ENCODE data around the gene BCKDHB. TPM values are rescaled to one million over a fixed set of nuclear protein-coding genes. Genes with fewer than 3 reads are reported as not detected.
"Not testable (repeated sequence)": the region's sequence is repeated elsewhere in the genome, so short reads cannot be mapped to it uniquely, and the experiment has no call there.

BCKDHB gene
- total RNA-seq, 1 donor from 2014 or later, result 18.5 TPM

GRCh38 chr6:80185492-80185891 is 79.0 kb downstream of the BCKDHB start:
- Mint-ChIP-seq H3K9me3 (no peaks in the 10 kb centered on the region), H3K36me3 (ENCODE audit: low read depth) (no peaks in the 10 kb centered on the region), H3K4me3 (ENCODE audit: low read depth) (no peak overlapping the region), H3K27me3 (ENCODE audit: low read depth) (no peaks in the 10 kb centered on the region), H3K27ac (no peak overlapping the region), H3K4me1 (ENCODE audit: low read depth) (no peaks in the 10 kb centered on the region)
- no peak for DNase-seq (ENCODE audit: low spot score)
- intact Hi-C loops (cut with micrococcal nuclease), result no loop called here

GRCh38 chr6:80186082-80186481 is 79.6 kb downstream of the BCKDHB start:
- Mint-ChIP-seq H3K9me3 (no peaks in the 10 kb centered on the region), H3K27ac (no peak overlapping the region), H3K4me3 (ENCODE audit: low read depth) (no peak overlapping the region), H3K27me3 (ENCODE audit: low read depth) (no peaks in the 10 kb centered on the region), H3K4me1 (ENCODE audit: low read depth) (no peaks in the 10 kb centered on the region), H3K36me3 (ENCODE audit: low read depth) (no peaks in the 10 kb centered on the region)
- intact Hi-C loops (cut with micrococcal nuclease), result no loop called here
- no peak for DNase-seq (ENCODE audit: low spot score)

- intact Hi-C loops (cut with micrococcal nuclease), result no loop called here
- no peaks in the 10 kb centered on the region for H3K36me3 Mint-ChIP-seq (ENCODE audit: low read depth)
- H3K27me3 Mint-ChIP-seq (ENCODE audit: low read depth), result no peaks in the 10 kb centered on the region
Observed at GRCh38 chr6:80196906-80197305, 90.4 kb downstream of the BCKDHB start.

GRCh38 chr6:80197474-80197873 is 91.0 kb downstream of the BCKDHB start:
- no peaks in the 10 kb centered on the region for H3K36me3 Mint-ChIP-seq (ENCODE audit: low read depth)
- no peak overlapping the region for H3K4me3 Mint-ChIP-seq (ENCODE audit: low read depth)

More at GRCh38 chr6:80196906-80197305, 90.4 kb downstream of the BCKDHB start:
- DNase-seq (ENCODE audit: low spot score), result no peak
- Mint-ChIP-seq H3K4me3 (ENCODE audit: low read depth) (no peak overlapping the region), H3K9me3 (no peaks in the 10 kb centered on the region), H3K27ac (no peak overlapping the region), H3K4me1 (ENCODE audit: low read depth) (peaks cover 2% of the 10 kb centered on the region)

DNA sequence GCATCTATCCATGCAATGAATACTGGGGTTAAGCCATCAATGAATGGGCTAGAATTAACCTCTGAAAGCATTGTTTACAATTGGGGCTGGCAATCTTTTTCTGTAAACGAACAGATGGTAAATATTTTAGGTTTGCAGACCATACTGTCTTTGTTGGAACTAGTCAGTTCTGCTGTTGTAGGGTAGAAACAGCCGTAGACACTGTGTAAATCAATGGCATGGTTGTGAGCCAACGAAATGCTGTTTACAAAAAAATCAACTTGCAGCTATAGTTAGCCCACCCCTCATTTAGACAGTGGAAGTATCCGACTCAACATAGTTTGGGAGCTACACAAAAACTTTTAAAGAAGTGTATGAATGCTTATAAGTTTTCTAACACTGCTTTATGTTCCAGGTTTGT is 91.5 kb downstream of the BCKDHB start:
- no peaks in the 10 kb centered on the region for H3K27me3 Mint-ChIP-seq (ENCODE audit: low read depth)
- no peak for DNase-seq (ENCODE audit: low spot score)
- no peak overlapping the region for H3K4me3 Mint-ChIP-seq (ENCODE audit: low read depth)
- intact Hi-C loops (cut with micrococcal nuclease), result no loop called here
- H3K4me1 Mint-ChIP-seq (ENCODE audit: low read depth), result peaks cover 2% of the 10 kb centered on the region
- no peaks in the 10 kb centered on the region for H3K9me3 Mint-ChIP-seq
- H3K36me3 Mint-ChIP-seq (ENCODE audit: low read depth), result no peaks in the 10 kb centered on the region
- H3K27ac Mint-ChIP-seq, result no peak overlapping the region

More at GRCh38 chr6:80197474-80197873, 91.0 kb downstream of the BCKDHB start:
- Mint-ChIP-seq H3K27me3 (ENCODE audit: low read depth) (no peaks in the 10 kb centered on the region), H3K4me1 (ENCODE audit: low read depth) (peaks cover 2% of the 10 kb centered on the region), H3K27ac (no peak overlapping the region), H3K9me3 (no peaks in the 10 kb centered on the region)
- no peak for DNase-seq (ENCODE audit: low spot score)
- intact Hi-C loops (cut with micrococcal nuclease), result no loop called here

GRCh38 chr6:80203283-80203682 is 96.8 kb downstream of the BCKDHB start:
- H3K4me1 Mint-ChIP-seq (ENCODE audit: low read depth), result no peaks in the 10 kb centered on the region
- intact Hi-C loops (cut with micrococcal nuclease), result no loop called here
- no peak for DNase-seq (ENCODE audit: low spot score)

DNA sequence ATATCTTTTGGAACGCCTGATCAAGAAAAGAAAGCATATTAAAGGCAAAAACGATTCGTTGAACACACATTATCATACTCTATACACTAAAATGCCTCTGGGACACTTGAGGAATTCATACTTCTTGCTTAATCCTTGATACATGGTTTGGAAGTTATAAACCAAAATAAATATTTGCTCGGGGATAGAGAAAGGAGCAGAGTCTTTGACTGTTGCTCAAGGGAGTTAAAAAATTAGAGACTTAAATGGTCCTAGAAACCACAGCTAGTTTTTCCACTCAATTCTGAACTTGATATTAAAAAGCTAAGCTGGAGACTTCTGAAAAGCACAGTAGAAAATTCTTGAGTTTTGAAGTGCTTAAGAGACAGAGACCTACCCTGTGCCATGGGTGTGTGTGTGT is 98.9 kb downstream of the BCKDHB start:
- Mint-ChIP-seq H3K36me3 (ENCODE audit: low read depth) (no peaks in the 10 kb centered on the region), H3K4me3 (ENCODE audit: low read depth) (no peak overlapping the region), H3K27me3 (ENCODE audit: low read depth) (no peaks in the 10 kb centered on the region), H3K27ac (no peak overlapping the region), H3K9me3 (no peaks in the 10 kb centered on the region), H3K4me1 (ENCODE audit: low read depth) (peaks cover 5% of the 10 kb centered on the region)
- intact Hi-C loops (cut with micrococcal nuclease), result no loop called here
- no peak for DNase-seq (ENCODE audit: low spot score)

More at GRCh38 chr6:80203283-80203682, 96.8 kb downstream of the BCKDHB start:
- H3K36me3 Mint-ChIP-seq (ENCODE audit: low read depth), result no peaks in the 10 kb centered on the region
- no peak overlapping the region for H3K4me3 Mint-ChIP-seq (ENCODE audit: low read depth)
- H3K9me3 Mint-ChIP-seq, result no peaks in the 10 kb centered on the region
- no peaks in the 10 kb centered on the region for H3K27me3 Mint-ChIP-seq (ENCODE audit: low read depth)
- no peak overlapping the region for H3K27ac Mint-ChIP-seq

- Mint-ChIP-seq H3K27me3 (ENCODE audit: low read depth) (no peaks in the 10 kb centered on the region), H3K4me3 (ENCODE audit: low read depth) (no peak overlapping the region), H3K36me3 (ENCODE audit: low read depth) (no peaks in the 10 kb centered on the region), H3K4me1 (ENCODE audit: low read depth) (peaks cover 14% of the 10 kb centered on the region), H3K27ac (no peak overlapping the region), H3K9me3 (no peaks in the 10 kb centered on the region)
- no peak for DNase-seq (ENCODE audit: low spot score)
- intact Hi-C loops (cut with micrococcal nuclease), result no loop called here
Observed at GRCh38 chr6:80206758-80207157, 100.3 kb downstream of the BCKDHB start.

- Mint-ChIP-seq H3K4me3 (ENCODE audit: low read depth) (no peak overlapping the region), H3K36me3 (ENCODE audit: low read depth) (no peaks in the 10 kb centered on the region), H3K9me3 (no peaks in the 10 kb centered on the region), H3K4me1 (ENCODE audit: low read depth) (peaks cover 17% of the 10 kb centered on the region), H3K27ac (no peak overlapping the region), H3K27me3 (ENCODE audit: low read depth) (no peaks in the 10 kb centered on the region)
- DNase-seq (ENCODE audit: low spot score), result no peak
- intact Hi-C loops (cut with micrococcal nuclease), result no loop called here
Observed at GRCh38 chr6:80209430-80209829, 103.0 kb downstream of the BCKDHB start.

GRCh38 chr6:80210618-80211017 is 104.1 kb downstream of the BCKDHB start:
- no peaks in the 10 kb centered on the region for H3K36me3 Mint-ChIP-seq (ENCODE audit: low read depth)
- no peak overlapping the region for H3K27ac Mint-ChIP-seq
- H3K4me3 Mint-ChIP-seq (ENCODE audit: low read depth), result no peak overlapping the region
- peaks cover 17% of the 10 kb centered on the region for H3K4me1 Mint-ChIP-seq (ENCODE audit: low read depth)
- intact Hi-C loops (cut with micrococcal nuclease), result no loop called here
- H3K27me3 Mint-ChIP-seq (ENCODE audit: low read depth), result no peaks in the 10 kb centered on the region
- H3K9me3 Mint-ChIP-seq, result no peaks in the 10 kb centered on the region
- DNase-seq (ENCODE audit: low spot score), result no peak

DNA sequence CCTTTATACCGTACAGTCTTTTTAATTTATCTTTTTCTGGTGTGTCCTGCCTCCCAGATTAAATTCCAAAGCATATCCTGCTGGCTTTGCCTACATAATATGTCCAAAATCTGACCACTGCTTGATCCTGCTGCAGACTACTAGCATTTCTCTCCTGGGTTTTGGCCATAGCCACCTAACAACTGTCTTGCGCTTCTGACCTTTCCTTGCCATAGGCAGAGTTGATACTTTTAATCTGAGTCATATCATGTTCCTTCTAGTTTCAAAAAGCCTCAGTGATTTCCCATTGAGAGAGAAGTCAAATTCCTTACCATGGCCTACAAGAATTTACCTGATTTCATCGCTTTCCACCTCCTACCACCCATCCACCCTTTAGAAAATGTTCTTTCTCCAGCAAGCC is 104.8 kb downstream of the BCKDHB start:
- Mint-ChIP-seq H3K36me3 (ENCODE audit: low read depth) (no peaks in the 10 kb centered on the region), H3K4me1 (ENCODE audit: low read depth) (peaks cover 17% of the 10 kb centered on the region)
- intact Hi-C loops (cut with micrococcal nuclease), result no loop called here

GRCh38 chr6:80211890-80212289 is 105.4 kb downstream of the BCKDHB start:
- H3K4me3 Mint-ChIP-seq (ENCODE audit: low read depth); H3K27me3 Mint-ChIP-seq (ENCODE audit: low read depth); H3K27ac Mint-ChIP-seq; DNase-seq (ENCODE audit: low spot score); H3K9me3 Mint-ChIP-seq; H3K36me3 Mint-ChIP-seq (ENCODE audit: low read depth); intact Hi-C loops (cut with micrococcal nuclease): not testable (repeated sequence)
- peaks cover 17% of the 10 kb centered on the region for H3K4me1 Mint-ChIP-seq (ENCODE audit: low read depth)

More for the DNA sequence above, 104.8 kb downstream of the BCKDHB start:
- Mint-ChIP-seq H3K9me3 (no peaks in the 10 kb centered on the region), H3K27ac (no peak overlapping the region), H3K4me3 (ENCODE audit: low read depth) (no peak overlapping the region), H3K27me3 (ENCODE audit: low read depth) (no peaks in the 10 kb centered on the region)
- DNase-seq (ENCODE audit: low spot score), result no peak

DNA sequence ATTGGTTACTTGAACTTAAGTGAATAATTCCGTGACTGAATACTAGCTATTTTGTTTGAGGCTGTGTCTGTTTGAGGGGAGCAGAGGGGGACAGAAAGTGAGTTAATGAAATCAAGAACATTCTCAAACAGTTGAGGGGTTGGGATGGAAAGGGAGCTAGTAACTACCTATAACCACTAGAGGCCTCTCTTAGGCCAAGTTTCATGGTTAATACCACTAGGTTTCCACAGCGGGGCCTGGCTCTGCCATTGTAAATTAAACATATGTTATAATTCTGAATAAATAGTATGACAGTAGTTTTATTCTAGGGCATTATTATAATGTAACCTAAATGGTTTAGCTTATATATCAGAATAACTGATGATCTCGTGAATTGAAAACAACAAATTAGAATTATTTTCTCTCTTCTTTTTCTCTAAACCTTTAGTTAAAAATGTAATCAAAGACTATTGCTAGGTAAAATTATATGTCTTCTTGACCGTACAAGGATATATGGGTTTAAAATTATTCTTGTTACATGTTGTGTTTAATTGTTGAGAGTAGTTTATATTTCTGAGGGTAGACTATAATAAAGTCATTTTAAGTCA is 108.1 kb downstream of the BCKDHB start:
- H3K27ac Mint-ChIP-seq, result no peak overlapping the region
- H3K36me3 Mint-ChIP-seq (ENCODE audit: low read depth), result no peaks in the 10 kb centered on the region
- no peaks in the 10 kb centered on the region for H3K9me3 Mint-ChIP-seq
- H3K4me1 Mint-ChIP-seq (ENCODE audit: low read depth), result peaks cover 12% of the 10 kb centered on the region
- intact Hi-C loops (cut with micrococcal nuclease), result no loop called here
- H3K27me3 Mint-ChIP-seq (ENCODE audit: low read depth), result no peaks in the 10 kb centered on the region
- no peak overlapping the region for H3K4me3 Mint-ChIP-seq (ENCODE audit: low read depth)
- DNase-seq (ENCODE audit: low spot score), result no peak

DNA sequence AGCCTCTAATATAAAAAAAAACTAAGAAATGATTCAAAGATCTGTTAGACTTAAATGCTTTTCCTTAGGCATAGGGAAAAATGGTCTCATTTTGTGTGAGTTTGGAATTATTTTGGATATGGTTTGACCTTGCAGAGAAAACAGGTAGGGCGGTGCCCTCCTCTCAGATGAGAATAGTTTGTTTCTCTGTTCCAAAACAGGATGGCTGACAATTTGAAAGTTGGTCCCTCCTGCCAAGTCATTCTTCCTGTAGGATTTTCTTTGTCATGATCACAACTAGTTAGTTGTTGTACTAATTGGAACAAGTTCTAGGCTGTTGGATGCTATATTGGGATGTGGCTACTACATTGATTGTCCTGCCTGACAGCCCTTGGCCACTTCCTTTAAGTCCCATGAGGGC is 108.6 kb downstream of the BCKDHB start:
- Mint-ChIP-seq H3K4me3 (ENCODE audit: low read depth) (no peak overlapping the region), H3K27me3 (ENCODE audit: low read depth) (no peaks in the 10 kb centered on the region), H3K4me1 (ENCODE audit: low read depth) (peaks cover 12% of the 10 kb centered on the region), H3K27ac (no peak overlapping the region), H3K9me3 (no peaks in the 10 kb centered on the region), H3K36me3 (ENCODE audit: low read depth) (no peaks in the 10 kb centered on the region)
- intact Hi-C loops (cut with micrococcal nuclease), result no loop called here
- no peak for DNase-seq (ENCODE audit: low spot score)

Measured in activated T-helper 2 cell treated with anti-CD3 and anti-CD28 coated beads, Interferon-gamma antibody, Interleukin-2, Interleukin-4, amounts not matched to agents 10 μg/mL and 5 μg/mL and 100 μg/mL, durations not matched to agents 14 hours and 24 hours and 36 hours (primary cell).